Measurements from ENCODE around the gene FAM25C.
"Not testable (repeated sequence)": the region's sequence is repeated elsewhere in the genome, so short reads cannot be mapped to it uniquely, and the experiment has no call there.

GRCh38 chr10:47968988-47969387 lies 30.6 kb downstream of the FAM25C start:
- TF ChIP-seq USF2 (CRISPR knock-in tag; IDR thresholded peaks at IDR 0.05); SP1 (CRISPR knock-in tag; conservative IDR thresholded peaks at IDR 0.05); JUN (CRISPR knock-in tag; IDR thresholded peaks at IDR 0.05); CTCF (IDR thresholded peaks at IDR 0.05); SOX15 (CRISPR knock-in tag; IDR thresholded peaks at IDR 0.05); HMGXB4 (CRISPR knock-in tag; IDR thresholded peaks at IDR 0.05); RELA (CRISPR knock-in tag; IDR thresholded peaks at IDR 0.05; ENCODE audit: borderline replicate concordance); CREB1 (CRISPR knock-in tag; IDR thresholded peaks at IDR 0.05); PREB (CRISPR knock-in tag; IDR thresholded peaks at IDR 0.05; ENCODE audit: borderline replicate concordance): not testable (repeated sequence)

All from WTC11 (cell line).